ENCODE measurements around the gene SHISA9. TPM values are rescaled to one million over a fixed set of nuclear protein-coding genes. Genes with fewer than 3 reads are reported as not detected.

Gene SHISA9
- total and polyA plus RNA-seq, 2 experiments from 2014 or later = 0.83 to 1.3 TPM

- no peaks in the 10 kb centered on the region for H3K27me3 ChIP-seq
- no peak overlapping the region for H3K4me3 ChIP-seq
- 39% methylated on average over 9 of the region's 9 CpGs for WGBS (ENCODE audit: low lambda C conversion rate, missing lambda C conversion rate)
- H3K79me2 ChIP-seq = no peaks in the 10 kb centered on the region
- H3K4me2 ChIP-seq = no peak overlapping the region
- H3K9me2 ChIP-seq (replicated peaks; ENCODE audit: insufficient read depth) = no peaks in the 10 kb centered on the region
- no peak overlapping the region for H2AFZ ChIP-seq
- H3K4me1 ChIP-seq (ENCODE audit: insufficient read depth) = no peaks in the 10 kb centered on the region
- no peaks in the 10 kb centered on the region for H3K36me3 ChIP-seq (replicated peaks; ENCODE audit: insufficient read depth, low read depth)
- no peak for DNase-seq (ENCODE audit: low spot score)
- no peak for TF ChIP-seq EZH2phosphoT487 (IDR thresholded peaks at IDR 0.05; ENCODE audit: low read depth, severe bottlenecking, unreplicated experiment)
- TF ChIP-seq EZH2 (IDR thresholded peaks at IDR 0.05; ENCODE audit: borderline replicate concordance) = no peak
- TF ChIP-seq, protein P1, sequence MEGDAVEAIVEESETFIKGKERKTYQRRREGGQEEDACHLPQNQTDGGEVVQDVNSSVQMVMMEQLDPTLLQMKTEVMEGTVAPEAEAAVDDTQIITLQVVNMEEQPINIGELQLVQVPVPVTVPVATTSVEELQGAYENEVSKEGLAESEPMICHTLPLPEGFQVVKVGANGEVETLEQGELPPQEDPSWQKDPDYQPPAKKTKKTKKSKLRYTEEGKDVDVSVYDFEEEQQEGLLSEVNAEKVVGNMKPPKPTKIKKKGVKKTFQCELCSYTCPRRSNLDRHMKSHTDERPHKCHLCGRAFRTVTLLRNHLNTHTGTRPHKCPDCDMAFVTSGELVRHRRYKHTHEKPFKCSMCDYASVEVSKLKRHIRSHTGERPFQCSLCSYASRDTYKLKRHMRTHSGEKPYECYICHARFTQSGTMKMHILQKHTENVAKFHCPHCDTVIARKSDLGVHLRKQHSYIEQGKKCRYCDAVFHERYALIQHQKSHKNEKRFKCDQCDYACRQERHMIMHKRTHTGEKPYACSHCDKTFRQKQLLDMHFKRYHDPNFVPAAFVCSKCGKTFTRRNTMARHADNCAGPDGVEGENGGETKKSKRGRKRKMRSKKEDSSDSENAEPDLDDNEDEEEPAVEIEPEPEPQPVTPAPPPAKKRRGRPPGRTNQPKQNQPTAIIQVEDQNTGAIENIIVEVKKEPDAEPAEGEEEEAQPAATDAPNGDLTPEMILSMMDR (IDR thresholded peaks at IDR 0.05; ENCODE audit: poor library complexity) = no peak
- no peak overlapping the region for H3K27ac ChIP-seq
- no peaks in the 10 kb centered on the region for H4K20me1 ChIP-seq (ENCODE audit: insufficient read depth, poor library complexity, severe bottlenecking)
- no peaks in the 10 kb centered on the region for H3K9me3 ChIP-seq (ENCODE audit: low read depth)
Measured at GRCh38 chr16:13070268-13070667, 168.9 kb downstream of the SHISA9 start.

DNA sequence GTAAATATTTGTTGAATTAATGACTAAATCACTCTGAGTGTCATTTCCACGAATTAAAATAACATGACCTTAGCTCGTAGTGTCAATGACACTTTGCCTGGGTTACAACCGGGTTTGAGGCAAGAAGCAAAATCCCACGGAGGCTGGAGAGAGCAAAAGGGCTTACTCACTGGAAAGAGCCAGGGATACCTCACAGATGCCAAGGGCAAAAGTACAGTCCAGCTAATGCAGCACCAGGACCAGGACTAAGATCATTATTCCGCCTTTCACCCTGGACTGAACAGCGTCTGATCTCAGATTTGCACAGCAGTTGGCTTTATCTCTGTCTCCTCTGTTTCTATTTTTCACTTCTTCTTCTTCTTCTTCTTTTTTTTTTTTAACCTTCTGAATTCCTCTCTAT is 175.5 kb downstream of the SHISA9 start:
- Histone ChIP-seq H3K4me1 (ENCODE audit: insufficient read depth) (no peaks in the 10 kb centered on the region), H3K27me3 (no peaks in the 10 kb centered on the region), H3K9me3 (ENCODE audit: low read depth) (no peaks in the 10 kb centered on the region), H3K27ac (no peak overlapping the region), H4K20me1 (ENCODE audit: insufficient read depth, poor library complexity, severe bottlenecking) (no peaks in the 10 kb centered on the region), H2AFZ (no peak overlapping the region), H3K4me2 (no peak overlapping the region), H3K36me3 (replicated peaks; ENCODE audit: insufficient read depth, low read depth) (no peaks in the 10 kb centered on the region), H3K79me2 (no peaks in the 10 kb centered on the region), H3K4me3 (no peak overlapping the region), H3K9me2 (replicated peaks; ENCODE audit: insufficient read depth) (no peaks in the 10 kb centered on the region)
- WGBS (ENCODE audit: low lambda C conversion rate, missing lambda C conversion rate) = 78% methylated on average over 6 of the region's 6 CpGs
- TF ChIP-seq EZH2 (IDR thresholded peaks at IDR 0.05; ENCODE audit: borderline replicate concordance) (no peak), EZH2phosphoT487 (IDR thresholded peaks at IDR 0.05; ENCODE audit: low read depth, severe bottlenecking, unreplicated experiment) (no peak)
- TF ChIP-seq, protein P1 (IDR thresholded peaks at IDR 0.05; ENCODE audit: poor library complexity) = no peak
- no peak for DNase-seq (ENCODE audit: low spot score)

- H3K9me3 ChIP-seq (ENCODE audit: low read depth) = no peaks in the 10 kb centered on the region
- no peak overlapping the region for H3K27ac ChIP-seq
- DNase-seq (ENCODE audit: low spot score) = no peak
- no peaks in the 10 kb centered on the region for H3K27me3 ChIP-seq
- TF ChIP-seq, protein P1 (IDR thresholded peaks at IDR 0.05; ENCODE audit: poor library complexity) = no peak
- no peak for TF ChIP-seq EZH2 (IDR thresholded peaks at IDR 0.05; ENCODE audit: borderline replicate concordance)
- TF ChIP-seq EZH2phosphoT487 (IDR thresholded peaks at IDR 0.05; ENCODE audit: low read depth, severe bottlenecking, unreplicated experiment) = no peak
- no peak overlapping the region for H2AFZ ChIP-seq
- no peaks in the 10 kb centered on the region for H4K20me1 ChIP-seq (ENCODE audit: insufficient read depth, poor library complexity, severe bottlenecking)
- H3K4me2 ChIP-seq = no peak overlapping the region
- H3K4me3 ChIP-seq = no peak overlapping the region
- H3K79me2 ChIP-seq = no peaks in the 10 kb centered on the region
- H3K4me1 ChIP-seq (ENCODE audit: insufficient read depth) = no peaks in the 10 kb centered on the region
- 80% methylated on average over 1 of the region's 1 CpG for WGBS (ENCODE audit: low lambda C conversion rate, missing lambda C conversion rate)
- no peaks in the 10 kb centered on the region for H3K9me2 ChIP-seq (replicated peaks; ENCODE audit: insufficient read depth)
- no peaks in the 10 kb centered on the region for H3K36me3 ChIP-seq (replicated peaks; ENCODE audit: insufficient read depth, low read depth)
Measured at GRCh38 chr16:13077816-13078215, 176.4 kb downstream of the SHISA9 start.

DNA sequence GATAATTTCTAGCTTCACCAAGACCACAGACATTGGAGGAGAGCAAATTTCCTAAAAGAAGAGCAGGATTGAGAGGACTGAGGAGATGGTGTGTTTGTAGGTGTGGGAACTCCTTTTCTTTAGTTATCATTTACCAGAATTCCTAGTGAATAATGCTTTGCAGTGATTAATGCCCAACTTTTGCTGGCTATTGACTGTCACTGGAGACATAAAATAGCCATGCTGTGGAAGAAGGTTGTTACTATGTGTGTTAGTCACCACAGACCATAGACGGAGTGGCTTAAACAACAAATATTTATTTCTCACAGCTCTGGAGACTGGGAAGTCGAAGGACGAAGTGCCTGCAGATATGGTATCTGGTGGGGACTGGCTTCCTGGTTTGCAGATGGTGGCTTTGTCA is 179.1 kb downstream of the SHISA9 start:
- Histone ChIP-seq H3K4me1 (ENCODE audit: insufficient read depth) (no peaks in the 10 kb centered on the region), H4K20me1 (ENCODE audit: insufficient read depth, poor library complexity, severe bottlenecking) (no peaks in the 10 kb centered on the region), H3K4me2 (no peak overlapping the region), H3K27ac (no peak overlapping the region), H3K27me3 (no peaks in the 10 kb centered on the region), H3K79me2 (no peaks in the 10 kb centered on the region), H3K36me3 (replicated peaks; ENCODE audit: insufficient read depth, low read depth) (no peaks in the 10 kb centered on the region), H2AFZ (no peak overlapping the region), H3K4me3 (no peak overlapping the region), H3K9me2 (replicated peaks; ENCODE audit: insufficient read depth) (no peaks in the 10 kb centered on the region), H3K9me3 (ENCODE audit: low read depth) (no peaks in the 10 kb centered on the region)
- no peak for DNase-seq (ENCODE audit: low spot score)
- TF ChIP-seq EZH2 (IDR thresholded peaks at IDR 0.05; ENCODE audit: borderline replicate concordance) (no peak), EZH2phosphoT487 (IDR thresholded peaks at IDR 0.05; ENCODE audit: low read depth, severe bottlenecking, unreplicated experiment) (no peak)
- TF ChIP-seq, protein P1 (IDR thresholded peaks at IDR 0.05; ENCODE audit: poor library complexity) = no peak
- WGBS (ENCODE audit: low lambda C conversion rate, missing lambda C conversion rate) = 88% methylated on average over 3 of the region's 3 CpGs

All from hepatocyte (in vitro differentiated cells).